ENCODE measurements around the gene PRR5. TPM values are rescaled to one million over a fixed set of nuclear protein-coding genes. Genes with fewer than 3 reads are reported as not detected.

Gene PRR5
- total and polyA plus RNA-seq, 2 of the 13 experiments (the other 11 are each of a cell fraction or from before 2014, with no cell fraction given), result 11.6 to 27.5 TPM

DNA sequence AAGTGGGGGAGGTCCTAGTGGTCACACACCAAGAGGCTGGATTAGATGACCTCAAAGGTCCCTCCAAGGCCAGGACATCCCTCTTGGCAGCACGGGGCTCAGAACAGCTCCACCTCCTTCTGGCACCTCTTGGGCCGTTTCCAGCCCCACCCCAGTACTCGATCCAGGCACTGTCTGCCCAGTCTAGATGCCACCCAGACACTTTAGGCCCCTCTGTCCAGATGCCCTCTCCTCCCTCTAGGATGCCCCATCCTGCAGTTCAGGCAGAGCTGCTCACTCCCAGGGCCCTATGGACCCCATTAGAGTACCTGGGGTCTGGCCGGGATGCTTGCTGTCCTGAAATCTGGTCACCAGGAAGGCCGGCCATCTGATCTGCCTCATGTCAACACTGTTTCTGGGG is 34.7 kb upstream of the PRR5 start (continued):
- TF ChIP-seq, protein P1, sequence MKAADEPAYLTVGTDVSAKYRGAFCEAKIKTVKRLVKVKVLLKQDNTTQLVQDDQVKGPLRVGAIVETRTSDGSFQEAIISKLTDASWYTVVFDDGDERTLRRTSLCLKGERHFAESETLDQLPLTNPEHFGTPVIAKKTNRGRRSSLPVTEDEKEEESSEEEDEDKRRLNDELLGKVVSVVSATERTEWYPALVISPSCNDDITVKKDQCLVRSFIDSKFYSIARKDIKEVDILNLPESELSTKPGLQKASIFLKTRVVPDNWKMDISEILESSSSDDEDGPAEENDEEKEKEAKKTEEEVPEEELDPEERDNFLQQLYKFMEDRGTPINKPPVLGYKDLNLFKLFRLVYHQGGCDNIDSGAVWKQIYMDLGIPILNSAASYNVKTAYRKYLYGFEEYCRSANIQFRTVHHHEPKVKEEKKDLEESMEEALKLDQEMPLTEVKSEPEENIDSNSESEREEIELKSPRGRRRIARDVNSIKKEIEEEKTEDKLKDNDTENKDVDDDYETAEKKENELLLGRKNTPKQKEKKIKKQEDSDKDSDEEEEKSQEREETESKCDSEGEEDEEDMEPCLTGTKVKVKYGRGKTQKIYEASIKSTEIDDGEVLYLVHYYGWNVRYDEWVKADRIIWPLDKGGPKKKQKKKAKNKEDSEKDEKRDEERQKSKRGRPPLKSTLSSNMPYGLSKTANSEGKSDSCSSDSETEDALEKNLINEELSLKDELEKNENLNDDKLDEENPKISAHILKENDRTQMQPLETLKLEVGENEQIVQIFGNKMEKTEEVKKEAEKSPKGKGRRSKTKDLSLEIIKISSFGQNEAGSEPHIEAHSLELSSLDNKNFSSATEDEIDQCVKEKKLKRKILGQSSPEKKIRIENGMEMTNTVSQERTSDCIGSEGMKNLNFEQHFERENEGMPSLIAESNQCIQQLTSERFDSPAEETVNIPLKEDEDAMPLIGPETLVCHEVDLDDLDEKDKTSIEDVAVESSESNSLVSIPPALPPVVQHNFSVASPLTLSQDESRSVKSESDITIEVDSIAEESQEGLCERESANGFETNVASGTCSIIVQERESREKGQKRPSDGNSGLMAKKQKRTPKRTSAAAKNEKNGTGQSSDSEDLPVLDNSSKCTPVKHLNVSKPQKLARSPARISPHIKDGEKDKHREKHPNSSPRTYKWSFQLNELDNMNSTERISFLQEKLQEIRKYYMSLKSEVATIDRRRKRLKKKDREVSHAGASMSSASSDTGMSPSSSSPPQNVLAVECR (CRISPR knock-in tag; IDR thresholded peaks at IDR 0.05; ENCODE audit: borderline replicate concordance), result no peak
- TF ChIP-seq ZBTB42 (CRISPR knock-in tag; IDR thresholded peaks at IDR 0.05), result no peak
- TF ChIP-seq ZNF543 (CRISPR knock-in tag; IDR thresholded peaks at IDR 0.05), result no peak
- TF ChIP-seq AKAP8 (CRISPR knock-in tag; IDR thresholded peaks at IDR 0.05), result no peak
- TF ChIP-seq, protein P2, sequence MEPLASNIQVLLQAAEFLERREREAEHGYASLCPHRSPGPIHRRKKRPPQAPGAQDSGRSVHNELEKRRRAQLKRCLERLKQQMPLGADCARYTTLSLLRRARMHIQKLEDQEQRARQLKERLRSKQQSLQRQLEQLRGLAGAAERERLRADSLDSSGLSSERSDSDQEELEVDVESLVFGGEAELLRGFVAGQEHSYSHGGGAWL (CRISPR knock-in tag; IDR thresholded peaks at IDR 0.05), result no peak
- no peak for TF ChIP-seq TBP (CRISPR knock-in tag; IDR thresholded peaks at IDR 0.05)

DNA sequence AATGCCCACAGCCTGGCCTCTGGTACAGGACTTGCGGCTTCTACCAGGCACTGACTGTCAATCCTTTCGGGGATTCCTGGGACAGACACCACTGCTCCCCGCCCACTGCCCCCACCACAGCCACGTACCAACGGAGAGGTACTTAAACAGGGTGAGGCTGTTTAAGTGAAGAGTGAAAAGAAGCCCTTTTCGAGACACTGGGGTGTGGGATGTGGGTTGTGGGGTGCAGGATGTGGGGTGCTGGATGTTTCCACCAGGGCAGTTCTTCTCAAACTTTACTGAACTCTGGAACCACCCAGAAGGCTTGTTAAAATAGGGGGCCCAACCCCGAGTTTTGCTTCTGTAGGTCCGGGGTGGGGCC is 34.2 kb upstream of the PRR5 start:
- Histone ChIP-seq H3K79me2 (ENCODE audit: insufficient read depth, low read length) (no peaks in the 10 kb centered on the region), H3K9me3 (ENCODE audit: low read length) (no peaks in the 10 kb centered on the region), H3K36me3 (replicated peaks in 1 of 2; ENCODE audit: control insufficient read depth in 1 of 2, insufficient read depth in 2 of 2, low read length in 2 of 2) (no peaks in the 10 kb centered on the region), H3K4me3 (replicated peaks in 1 of 3; ENCODE audit: insufficient read depth in 1 of 3, low read depth in 2 of 3, low read length in 3 of 3) (peak overlapping the region; percentile 47 to 67 (median 60); a peak in 3 of 6 replicates), H4K20me1 (ENCODE audit: insufficient read depth, low read length) (no peaks in the 10 kb centered on the region), H2AFZ (ENCODE audit: low read length) (no peak overlapping the region), H3K4me2 (ENCODE audit: low read depth, low read length) (peak overlapping the region; percentile 67), H3K4me1 (ENCODE audit: insufficient read depth, low read length) (peaks cover 33% of the 10 kb centered on the region), H3K27me3 (ENCODE audit: control insufficient read depth in 1 of 2, insufficient read depth in 2 of 2, low read length in 2 of 2) (peaks cover 1 to 18% of the 10 kb centered on the region in 2 experiments; a peak in 4 of 5 replicates), H3K9ac (ENCODE audit: insufficient read depth, low read depth, low read length) (no peak overlapping the region), H3K27ac (ENCODE audit: extremely low read length, insufficient read depth, low read length) (no peak overlapping the region)
- peak; percentile 15; the same call in 2 of the 3 replicates for ATAC-seq
- CTCF ChIA-PET (ENCODE audit: low intra/inter-chr PET ratio, low total read pairs), result interaction anchor here (1.0 kb wide), 1 partner anchor 17 kb away, joined by 4 read pairs; no protein-coding TSS in a partner anchor
- in situ Hi-C loops (cut with HindIII; ENCODE audit: extremely low pct_ligation_motif_present, low pct_unique_long_range_greater_than_20kb), result no loop called here
- TF ChIP-seq, protein P3, sequence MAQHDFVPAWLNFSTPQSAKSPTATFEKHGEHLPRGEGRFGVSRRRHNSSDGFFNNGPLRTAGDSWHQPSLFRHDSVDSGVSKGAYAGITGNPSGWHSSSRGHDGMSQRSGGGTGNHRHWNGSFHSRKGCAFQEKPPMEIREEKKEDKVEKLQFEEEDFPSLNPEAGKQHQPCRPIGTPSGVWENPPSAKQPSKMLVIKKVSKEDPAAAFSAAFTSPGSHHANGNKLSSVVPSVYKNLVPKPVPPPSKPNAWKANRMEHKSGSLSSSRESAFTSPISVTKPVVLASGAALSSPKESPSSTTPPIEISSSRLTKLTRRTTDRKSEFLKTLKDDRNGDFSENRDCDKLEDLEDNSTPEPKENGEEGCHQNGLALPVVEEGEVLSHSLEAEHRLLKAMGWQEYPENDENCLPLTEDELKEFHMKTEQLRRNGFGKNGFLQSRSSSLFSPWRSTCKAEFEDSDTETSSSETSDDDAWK (CRISPR knock-in tag; IDR thresholded peaks at IDR 0.05), result no peak
- TF ChIP-seq, protein P1 (CRISPR knock-in tag; IDR thresholded peaks at IDR 0.05; ENCODE audit: borderline replicate concordance), result 0 out of 2 replicates have a peak, but pooled peaks have one; percentile 19
- no peak for DNase-seq (ENCODE audit: low spot score)
- FAIRE-seq, result no peak
- intact Hi-C loops (cut with micrococcal nuclease; ENCODE audit: unreplicated experiment), result no loop called here
- BruUV-seq (replicated peaks), result no TSS peak
- WGBS (ENCODE audit: low lambda C conversion rate), result 18% methylated on average over 6 of the region's 8 CpGs
- POLR2A ChIA-PET, result no interaction called here
